Right kidney (tissue), 9 donors: Measurements from ENCODE around the gene GPR68.

ENCODE experiments used
- DNase-seq: peaks from one replicate; pipeline ENCODE4 v3.0.0-alpha.2; 2016
- long read RNA-seq, 8 donors: transcript quantifications; one replicate each; lab custom pipeline, GENCODE V29; 2026

GPR68 gene
- long read RNA-seq, donor 1 = 0 reads
- long read RNA-seq, donor 2 = 0 reads
- long read RNA-seq, donor 3 = 0 reads
- long read RNA-seq, donor 4 = 0 reads
- long read RNA-seq, donor 5 = 0 reads
- long read RNA-seq, donor 6 = 0 reads
- long read RNA-seq, donor 7 = 0 reads
- long read RNA-seq, donor 8 = 0 reads

GRCh38 chr14:91244501-91244901 lies at the start of gene GPR68:
Gene GPR68 (minus strand): TSS chr14:91244704. CDS start chr14:91235050, 9,654 bp downstream.
- peak; percentile 33 for DNase-seq

- DNase-seq = no peak
Observed at GRCh38 chr14:91294153-91294552, 49.6 kb upstream of the GPR68 start.

- no peak for DNase-seq
Observed at GRCh38 chr14:91293281-91293680, 48.8 kb upstream of the GPR68 start.

- DNase-seq = no peak
Observed at GRCh38 chr14:91292491-91292890, 48.0 kb upstream of the GPR68 start.

GRCh38 chr14:91291786-91292405 lies 47.4 kb upstream of the GPR68 start:
- DNase-seq = no peak

- DNase-seq = no peak
Observed at GRCh38 chr14:91290986-91291385, 46.5 kb upstream of the GPR68 start.

GRCh38 chr14:91289464-91289863 lies 45.0 kb upstream of the GPR68 start:
- DNase-seq = no peak

GRCh38 chr14:91288876-91289275 lies 44.4 kb upstream of the GPR68 start:
- DNase-seq = no peak

GRCh38 chr14:91286530-91286937 lies 42.0 kb upstream of the GPR68 start:
- peak; percentile 34 for DNase-seq

GRCh38 chr14:91284791-91285548 lies 40.5 kb upstream of the GPR68 start:
- DNase-seq = peak; percentile 25

- no peak for DNase-seq
Observed at GRCh38 chr14:91284146-91284790, 39.8 kb upstream of the GPR68 start.

- no peak for DNase-seq
Observed at GRCh38 chr14:91283666-91284065, 39.2 kb upstream of the GPR68 start.

GRCh38 chr14:91282954-91283645 lies 38.6 kb upstream of the GPR68 start:
- no peak for DNase-seq

- DNase-seq = no peak
Observed at GRCh38 chr14:91281346-91281745, 36.8 kb upstream of the GPR68 start.

- no peak for DNase-seq
Observed at GRCh38 chr14:91280129-91280528, 35.6 kb upstream of the GPR68 start.

GRCh38 chr14:91279354-91279753 lies 34.9 kb upstream of the GPR68 start:
- no peak for DNase-seq

- DNase-seq = no peak
Observed at GRCh38 chr14:91278383-91278715, 33.8 kb upstream of the GPR68 start.

- DNase-seq = no peak
Observed at GRCh38 chr14:91277546-91278382, 33.3 kb upstream of the GPR68 start.

GRCh38 chr14:91274796-91275195 lies 30.3 kb upstream of the GPR68 start:
- no peak for DNase-seq

GRCh38 chr14:91273885-91274273 lies 29.4 kb upstream of the GPR68 start:
- DNase-seq = no peak

- no peak for DNase-seq
Observed at GRCh38 chr14:91273273-91273884, 28.9 kb upstream of the GPR68 start.
